Neural cell (in vitro differentiated cells): Measurements from ENCODE around the gene GET4.

ENCODE experiments used
- POLR2AphosphoS5 ChIP-seq: IDR thresholded peaks from 2 replicates; pipeline ENCODE4 v1.6.1; 2012
- TAF1 ChIP-seq: IDR thresholded peaks from 2 replicates; pipeline ENCODE4 v1.6.1; 2012; ENCODE audit warnings: low read depth
- TF ChIP-seq, protein P1 (sequence below): fragments of 450-650 bp; IDR thresholded peaks from 2 replicates; pipeline ENCODE4 v1.5.1; 2014; ENCODE audit warnings: antibody characterized with exemption, mild to moderate bottlenecking, moderate library complexity; ENCODE audit not compliant: poor library complexity, severe bottlenecking

DNA sequence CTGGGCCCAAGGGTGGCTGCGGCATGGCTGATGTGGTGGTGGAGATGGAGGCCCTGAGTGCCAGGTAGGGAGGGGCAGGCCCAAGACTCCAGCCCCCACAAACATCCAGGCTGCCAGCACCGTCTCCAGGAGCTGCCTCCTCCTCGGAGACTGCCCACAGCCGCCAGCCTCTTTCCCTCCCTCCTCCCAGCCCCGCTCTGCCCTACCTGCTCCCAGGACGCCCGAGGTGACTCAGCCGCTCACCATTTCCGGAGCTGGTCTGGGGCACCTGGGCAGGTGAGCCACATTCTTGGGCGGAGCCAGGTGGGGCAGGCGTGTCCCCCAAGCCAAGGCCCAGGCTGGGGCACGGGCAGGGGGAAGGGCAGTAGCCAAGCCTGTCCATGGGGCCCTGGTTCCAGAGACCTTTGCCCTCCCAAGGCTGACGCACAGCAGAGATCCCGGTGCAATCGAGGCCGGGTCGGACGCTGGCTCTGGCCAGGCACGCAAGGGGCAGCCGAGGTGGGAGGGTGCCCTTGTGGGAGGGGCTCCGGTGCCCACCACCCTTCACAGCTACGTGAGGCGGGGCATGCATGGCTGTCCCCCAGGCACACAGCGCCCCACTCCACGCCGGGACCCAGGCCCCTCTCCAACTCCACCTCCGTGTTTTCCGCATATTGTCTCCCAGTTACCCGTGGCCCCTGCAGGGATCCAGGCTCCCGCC lies 69.4 kb downstream of the GET4 start:
- TF ChIP-seq, protein P1, sequence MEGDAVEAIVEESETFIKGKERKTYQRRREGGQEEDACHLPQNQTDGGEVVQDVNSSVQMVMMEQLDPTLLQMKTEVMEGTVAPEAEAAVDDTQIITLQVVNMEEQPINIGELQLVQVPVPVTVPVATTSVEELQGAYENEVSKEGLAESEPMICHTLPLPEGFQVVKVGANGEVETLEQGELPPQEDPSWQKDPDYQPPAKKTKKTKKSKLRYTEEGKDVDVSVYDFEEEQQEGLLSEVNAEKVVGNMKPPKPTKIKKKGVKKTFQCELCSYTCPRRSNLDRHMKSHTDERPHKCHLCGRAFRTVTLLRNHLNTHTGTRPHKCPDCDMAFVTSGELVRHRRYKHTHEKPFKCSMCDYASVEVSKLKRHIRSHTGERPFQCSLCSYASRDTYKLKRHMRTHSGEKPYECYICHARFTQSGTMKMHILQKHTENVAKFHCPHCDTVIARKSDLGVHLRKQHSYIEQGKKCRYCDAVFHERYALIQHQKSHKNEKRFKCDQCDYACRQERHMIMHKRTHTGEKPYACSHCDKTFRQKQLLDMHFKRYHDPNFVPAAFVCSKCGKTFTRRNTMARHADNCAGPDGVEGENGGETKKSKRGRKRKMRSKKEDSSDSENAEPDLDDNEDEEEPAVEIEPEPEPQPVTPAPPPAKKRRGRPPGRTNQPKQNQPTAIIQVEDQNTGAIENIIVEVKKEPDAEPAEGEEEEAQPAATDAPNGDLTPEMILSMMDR: no peak
- TF ChIP-seq TAF1: no peak
- no peak for TF ChIP-seq POLR2AphosphoS5
